B cell (primary cell): ENCODE measurements around the gene WFIKKN2. TPM values are rescaled to one million over a fixed set of nuclear protein-coding genes. Genes with fewer than 3 reads are reported as not detected.

Experiments used
- ATAC-seq: fragments of 200-7000 bp; cut with Tn5 transposase; one replicate; pipeline ENCODE4 v1.10.0; 2021; ENCODE audit warnings: low read depth, mild to moderate bottlenecking, moderate number of reproducible peaks, moderate library complexity
- CTCF ChIA-PET: fragments of 350-600 bp; sonication (Branson Sonifier 250); formaldehyde crosslinking; loops from one replicate; lab custom pipeline; 2021; ENCODE audit warnings: antibody characterized with exemption, inconsistent platforms; lab: Charles Lee
- POLR2A ChIA-PET: fragments of 350-600 bp; sonication (Branson Sonifier 250); formaldehyde crosslinking; loops from one replicate; lab custom pipeline; 2021; ENCODE audit warnings: antibody characterized with exemption; lab: Charles Lee
- DNase-seq: peaks from one replicate; pipeline ENCODE4 v3.0.0; 2013
- H2AFZ ChIP-seq: 2 replicates; pipeline ENCODE4 v1.6.1; 2012; ENCODE audit warnings: mild to moderate bottlenecking, low read depth, low read length; ENCODE audit not compliant: insufficient read depth, poor library complexity, severe bottlenecking
- H3K27ac ChIP-seq, 2 donors: 1 replicate in 1 of 2; 2 replicates in 1 of 2; pipeline ENCODE4 v1.5.1; 2012 to 2013; ENCODE audit warnings: low read length in 2 of 2, mild to moderate bottlenecking in 2 of 2, moderate library complexity in 1 of 2
- H3K27me3 ChIP-seq, 4 experiments: fragments of 200-600 bp in 1 of 4; sonication (generic) in 1 of 4; replicated peaks in 1 of 4; 1 replicate in 2 of 4; 2 replicates in 2 of 4; pipeline versions ENCODE4 v1.6.1 to v1.7.0; 2013 to 2016; ENCODE audit warnings: low read length in 3 of 4, mild to moderate bottlenecking in 2 of 4, mixed read lengths in 1 of 4, moderate library complexity in 1 of 4; ENCODE audit not compliant: insufficient read depth in 4 of 4, control insufficient read depth in 3 of 4; ENCODE audit errors: control extremely low read depth in 1 of 4
- H3K36me3 ChIP-seq, 2 experiments: replicated peaks in 1 of 2; 1 replicate in 1 of 2; 2 replicates in 1 of 2; pipeline versions ENCODE4 v1.6.1 to v1.7.1; 2013; ENCODE audit warnings: low read length in 1 of 2; ENCODE audit not compliant: insufficient read depth in 2 of 2, control insufficient read depth in 1 of 2; ENCODE audit errors: control extremely low read depth in 1 of 2, extremely low read depth in 1 of 2
- H3K4me1 ChIP-seq, 2 donors: fragments of 200-600 bp in 1 of 2; sonication (generic) in 1 of 2; 1 replicate in 1 of 2; 2 replicates in 1 of 2; pipeline versions ENCODE4 v1.5.1 to v1.6.1; 2013 to 2017; ENCODE audit warnings: low read length in 2 of 2; ENCODE audit not compliant: control insufficient read depth in 2 of 2, insufficient read depth in 2 of 2
- H3K4me2 ChIP-seq: replicated peaks from 2 replicates; pipeline ENCODE3; 2012; ENCODE audit warnings: mild to moderate bottlenecking, low read depth, low read length; ENCODE audit not compliant: poor library complexity, severe bottlenecking
- H3K4me3 ChIP-seq, 5 experiments: fragments of 200-600 bp in 1 of 5; sonication (generic) in 1 of 5; 1 replicate in 3 of 5; 2 replicates in 2 of 5; pipeline versions ENCODE4 v1.5.1 to v1.7.0; 2011 to 2016; ENCODE audit warnings: low read length in 4 of 5, mild to moderate bottlenecking in 4 of 5, low read depth in 2 of 5, control low read depth in 1 of 5, moderate library complexity in 1 of 5; ENCODE audit not compliant: insufficient read depth in 1 of 5; ENCODE audit errors: control extremely low read depth in 1 of 5, extremely low read depth in 1 of 5
- H3K79me2 ChIP-seq: fragments of 200-600 bp; sonication (generic); one replicate; pipeline ENCODE4 v1.6.0; 2016; ENCODE audit warnings: low read length; ENCODE audit not compliant: control insufficient read depth, insufficient read depth
- H3K9ac ChIP-seq: fragments of 200-600 bp; sonication (generic); 2 replicates; pipeline ENCODE4 v1.6.1; 2017; ENCODE audit warnings: mild to moderate bottlenecking, low read length, moderate library complexity
- H3K9me3 ChIP-seq, 3 donors: one replicate each; pipeline versions ENCODE4 v1.6.1 to v1.7.1; 2013; ENCODE audit warnings: low read length in 2 of 3; ENCODE audit not compliant: control insufficient read depth in 2 of 3, insufficient read depth in 1 of 3; ENCODE audit errors: control extremely low read depth in 1 of 3
- H4K20me1 ChIP-seq: 2 replicates; pipeline ENCODE4 v1.6.0; 2012; ENCODE audit warnings: mild to moderate bottlenecking, low read length; ENCODE audit not compliant: insufficient read depth, control insufficient read depth, poor library complexity, severe bottlenecking
- H3K27ac Mint-ChIP-seq: one replicate; pipeline ENCODE4 v1.8.0; 2021; ENCODE audit warnings: mixed read lengths
- H3K27me3 Mint-ChIP-seq: one replicate; pipeline ENCODE4 v1.8.0; 2021; ENCODE audit warnings: mixed read lengths
- H3K4me1 Mint-ChIP-seq: one replicate; pipeline ENCODE4 v1.8.0; 2021; ENCODE audit warnings: mixed read lengths
- H3K4me3 Mint-ChIP-seq: one replicate; pipeline ENCODE4 v1.8.0; 2021; ENCODE audit warnings: mixed read lengths
- H3K9me3 Mint-ChIP-seq: one replicate; pipeline ENCODE4 v1.8.0; 2022; ENCODE audit warnings: mixed read lengths; ENCODE audit not compliant: insufficient read depth
- CTCF ChIP-seq: fragments of 200-600 bp; IDR thresholded peaks from one replicate; pipeline ENCODE4 v1.8.0; 2022; ENCODE audit warnings: antibody characterized with exemption, mild to moderate bottlenecking
- EZH2 ChIP-seq: IDR thresholded peaks from 2 replicates; pipeline ENCODE4 v1.6.1; 2012; ENCODE audit warnings: borderline replicate concordance, low read depth, mild to moderate bottlenecking, moderate library complexity, low read length; ENCODE audit not compliant: insufficient read depth, poor library complexity, severe bottlenecking
- WGBS: methylation state at CpG from one replicate; pipeline ENCODE4 v1.1.5; 2013; ENCODE audit warnings: missing lambda C conversion rate; ENCODE audit not compliant: insufficient coverage; 5-methylcytosine and 5-hydroxymethylcytosine counted together
- intact Hi-C: fragments of 100-400 bp; cut with micrococcal nuclease; formaldehyde crosslinking; loops from one replicate; pipeline ENCODE4 v1.10.0; 2022
- polyA plus RNA-seq: library from polyadenylated mRNA; depleted of rRNA; stranded (reverse); fragments of >200 nt; gene quantifications from 2 replicates; pipeline ENCODE4 v1.2.3, GENCODE V29; 2012
- total RNA-seq, 2 donors: library from RNA; stranded (reverse); fragments of 120-200 nt in 1 of 2; gene quantifications; 1 replicate in 1 of 2; 2 replicates in 1 of 2; pipeline versions ENCODE4 v1.2.3 to v1.2.4, GENCODE V29; 2013 to 2022

Gene WFIKKN2
- total and polyA plus RNA-seq, 2 donors (not counting 1 experiment from before 2014, with no cell fraction given) = not detected

- DNase-seq = no peak
- Mint-ChIP-seq H3K4me3 (peak overlapping the region; percentile 96), H3K4me1 (peaks cover 37% of the 10 kb centered on the region), H3K27me3 (no peaks in the 10 kb centered on the region), H3K27ac (peak overlapping the region; percentile 94), H3K9me3 (no peaks in the 10 kb centered on the region)
- Histone ChIP-seq H3K4me3 (peak overlapping the region; percentile 60 to 85 (median 76)), H3K4me2 (peak overlapping the region; percentile 81), H2AFZ (peak overlapping the region; percentile 72), H3K27ac (peak overlapping the region in 1 of 2 donors; percentile 97), H3K4me1 (peaks cover 13 to 18% of the 10 kb centered on the region in 2 donors), H3K9ac (peak overlapping the region; percentile 98), H4K20me1 (no peaks in the 10 kb centered on the region), H3K36me3 (peaks cover 5 to 12% of the 10 kb centered on the region in 2 experiments), H3K27me3 (no peaks in the 10 kb centered on the region), H3K9me3 (no peaks in the 10 kb centered on the region), H3K79me2 (peaks cover 52% of the 10 kb centered on the region)
- CTCF ChIA-PET = interaction anchor here (1.0 to 9.4 kb wide), 3 partner anchors 8 to 76 kb away, joined by 4 to 125 read pairs (median 17); no protein-coding TSS in a partner anchor
- intact Hi-C loops = loop anchor here (2.0 to 5.0 kb wide), 4 partner anchors 86 to 303 kb away; partner anchors contain the start of genes ANKRD40 and NME2
- no peak for TF ChIP-seq EZH2
- TF ChIP-seq CTCF = no peak
- POLR2A ChIA-PET = interaction anchor here (3.2 to 3.9 kb wide), 2 partner anchors 12 to 85 kb away, joined by 18 to 41 read pairs; no protein-coding TSS in a partner anchor
- no CpG with 5 or more reads among the region's 6 CpGs for WGBS
- no peak for ATAC-seq
These were observed 29.3 kb downstream of the WFIKKN2 start for GRCh38 chr17:50864747-50865059.
